ENCODE data around the gene CADPS2.

CADPS2 gene

GRCh38 chr7:122600630-122601029 is 285.6 kb downstream of the CADPS2 start:
- DNase-seq (ENCODE audit: low read depth) = no peak

- no peak for DNase-seq (ENCODE audit: low read depth)
Observed at GRCh38 chr7:122600042-122600441, 286.2 kb downstream of the CADPS2 start.

- DNase-seq (ENCODE audit: low read depth) = no peak
Observed at GRCh38 chr7:122597277-122597676, 289.0 kb downstream of the CADPS2 start.

- no peak for DNase-seq (ENCODE audit: low read depth)
Observed at GRCh38 chr7:122595885-122596284, 290.4 kb downstream of the CADPS2 start.

GRCh38 chr7:122588621-122589020 is 297.6 kb downstream of the CADPS2 start:
- DNase-seq (ENCODE audit: low read depth) = no peak

- DNase-seq (ENCODE audit: low read depth) = no peak
Observed at GRCh38 chr7:122584676-122585251, 301.5 kb downstream of the CADPS2 start.

- no peak for DNase-seq (ENCODE audit: low read depth)
Observed at GRCh38 chr7:122578350-122578749, 307.9 kb downstream of the CADPS2 start.

- DNase-seq (ENCODE audit: low read depth) = no peak
Observed at GRCh38 chr7:122577449-122578003, 308.7 kb downstream of the CADPS2 start.

GRCh38 chr7:122572706-122573105 is 313.6 kb downstream of the CADPS2 start:
- DNase-seq (ENCODE audit: low read depth) = no peak

- no peak for DNase-seq (ENCODE audit: low read depth)
Observed at GRCh38 chr7:122561326-122561725, 324.9 kb downstream of the CADPS2 start.

GRCh38 chr7:122556873-122557542 is 329.3 kb downstream of the CADPS2 start:
- no peak for DNase-seq (ENCODE audit: low read depth)

- no peak for DNase-seq (ENCODE audit: low read depth)
Observed at GRCh38 chr7:122556219-122556618, 330.0 kb downstream of the CADPS2 start.

- no peak for DNase-seq (ENCODE audit: low read depth)
Observed at GRCh38 chr7:122553761-122554160, 332.5 kb downstream of the CADPS2 start.

- no peak for DNase-seq (ENCODE audit: low read depth)
Observed at GRCh38 chr7:122552769-122553168, 333.5 kb downstream of the CADPS2 start.

GRCh38 chr7:122550545-122550944 is 335.7 kb downstream of the CADPS2 start:
- no peak for DNase-seq (ENCODE audit: low read depth)

- DNase-seq (ENCODE audit: low read depth) = no peak
Observed at GRCh38 chr7:122549578-122549977, 336.7 kb downstream of the CADPS2 start.

- DNase-seq (ENCODE audit: low read depth) = no peak
Observed at GRCh38 chr7:122546496-122546895, 339.8 kb downstream of the CADPS2 start.

- no peak for DNase-seq (ENCODE audit: low read depth)
Observed at GRCh38 chr7:122544463-122544862, 341.8 kb downstream of the CADPS2 start.

- no peak for DNase-seq (ENCODE audit: low read depth)
Observed at GRCh38 chr7:122543891-122544290, 342.4 kb downstream of the CADPS2 start.

- DNase-seq (ENCODE audit: low read depth) = no peak
Observed at GRCh38 chr7:122543166-122543565, 343.1 kb downstream of the CADPS2 start.

GRCh38 chr7:122535086-122535485 is 351.2 kb downstream of the CADPS2 start:
- no peak for DNase-seq (ENCODE audit: low read depth)

GRCh38 chr7:122532406-122533269 is 353.6 kb downstream of the CADPS2 start:
- peak; percentile 25 for DNase-seq (ENCODE audit: low read depth)
